GM10266 (cell line): ENCODE results near the gene EOMES.

Experiments
- DNase-seq: peaks from one replicate; pipeline ENCODE4 v3.0.0; 2012; ENCODE audit errors: extremely low spot score
- CTCF ChIP-seq: IDR thresholded peaks from 2 replicates; pipeline ENCODE4 v1.5.1; 2012; ENCODE audit warnings: mild to moderate bottlenecking, low read depth; ENCODE audit not compliant: control insufficient read depth, insufficient read depth; ENCODE audit errors: missing control alignments

The EOMES gene

GRCh38 chr3:27746838-27747237, 24.7 kb upstream of the EOMES start:
- DNase-seq, result no peak

GRCh38 chr3:27740854-27741253, 18.7 kb upstream of the EOMES start:
- TF ChIP-seq CTCF, result no peak
- no peak for DNase-seq

More at GRCh38 chr3:27746838-27747237, 24.7 kb upstream of the EOMES start:
- TF ChIP-seq CTCF, result no peak

- no peak for DNase-seq
Measured at GRCh38 chr3:27737091-27737490, 15.0 kb upstream of the EOMES start.

GRCh38 chr3:27730774-27731659, 8.9 kb upstream of the EOMES start:
- no peak for DNase-seq
- TF ChIP-seq CTCF, result no peak

More at GRCh38 chr3:27737091-27737490, 15.0 kb upstream of the EOMES start:
- TF ChIP-seq CTCF, result no peak

- no peak for TF ChIP-seq CTCF
- no peak for DNase-seq
Measured at GRCh38 chr3:27729748-27730611, 7.9 kb upstream of the EOMES start.

- TF ChIP-seq CTCF, result no peak
- no peak for DNase-seq
Measured at GRCh38 chr3:27729325-27729724, 7.2 kb upstream of the EOMES start.
